ENCODE results near the gene SP140. TPM values are rescaled to one million over a fixed set of nuclear protein-coding genes. Genes with fewer than 3 reads are reported as not detected.

Gene SP140
- total RNA-seq, 1 donor from 2014 or later, result 0.49 TPM

Other genes starting within 250 kb of the SP140 start
- gene SLC16A14, start 156.8 kb upstream of the SP140 start, total RNA-seq, result 8.2 TPM
- 12.2 TPM for gene SP110, start 5.8 kb upstream of the SP140 start, total RNA-seq
- 3.8 TPM for gene SP140L, start 101.5 kb downstream of the SP140 start, total RNA-seq
- 39.4 TPM for gene SP100, start 190.5 kb downstream of the SP140 start, total RNA-seq